ENCODE data around the gene KLHL5. TPM values are rescaled to one million over a fixed set of nuclear protein-coding genes. Genes with fewer than 3 reads are reported as not detected.

The KLHL5 gene, protein sequence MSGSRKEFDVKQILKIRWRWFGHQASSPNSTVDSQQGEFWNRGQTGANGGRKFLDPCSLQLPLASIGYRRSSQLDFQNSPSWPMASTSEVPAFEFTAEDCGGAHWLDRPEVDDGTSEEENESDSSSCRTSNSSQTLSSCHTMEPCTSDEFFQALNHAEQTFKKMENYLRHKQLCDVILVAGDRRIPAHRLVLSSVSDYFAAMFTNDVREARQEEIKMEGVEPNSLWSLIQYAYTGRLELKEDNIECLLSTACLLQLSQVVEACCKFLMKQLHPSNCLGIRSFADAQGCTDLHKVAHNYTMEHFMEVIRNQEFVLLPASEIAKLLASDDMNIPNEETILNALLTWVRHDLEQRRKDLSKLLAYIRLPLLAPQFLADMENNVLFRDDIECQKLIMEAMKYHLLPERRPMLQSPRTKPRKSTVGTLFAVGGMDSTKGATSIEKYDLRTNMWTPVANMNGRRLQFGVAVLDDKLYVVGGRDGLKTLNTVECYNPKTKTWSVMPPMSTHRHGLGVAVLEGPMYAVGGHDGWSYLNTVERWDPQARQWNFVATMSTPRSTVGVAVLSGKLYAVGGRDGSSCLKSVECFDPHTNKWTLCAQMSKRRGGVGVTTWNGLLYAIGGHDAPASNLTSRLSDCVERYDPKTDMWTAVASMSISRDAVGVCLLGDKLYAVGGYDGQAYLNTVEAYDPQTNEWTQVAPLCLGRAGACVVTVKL
- 1 to 10 TPM; 6.6 to 6.8 TPM for total RNA-seq

DNA sequence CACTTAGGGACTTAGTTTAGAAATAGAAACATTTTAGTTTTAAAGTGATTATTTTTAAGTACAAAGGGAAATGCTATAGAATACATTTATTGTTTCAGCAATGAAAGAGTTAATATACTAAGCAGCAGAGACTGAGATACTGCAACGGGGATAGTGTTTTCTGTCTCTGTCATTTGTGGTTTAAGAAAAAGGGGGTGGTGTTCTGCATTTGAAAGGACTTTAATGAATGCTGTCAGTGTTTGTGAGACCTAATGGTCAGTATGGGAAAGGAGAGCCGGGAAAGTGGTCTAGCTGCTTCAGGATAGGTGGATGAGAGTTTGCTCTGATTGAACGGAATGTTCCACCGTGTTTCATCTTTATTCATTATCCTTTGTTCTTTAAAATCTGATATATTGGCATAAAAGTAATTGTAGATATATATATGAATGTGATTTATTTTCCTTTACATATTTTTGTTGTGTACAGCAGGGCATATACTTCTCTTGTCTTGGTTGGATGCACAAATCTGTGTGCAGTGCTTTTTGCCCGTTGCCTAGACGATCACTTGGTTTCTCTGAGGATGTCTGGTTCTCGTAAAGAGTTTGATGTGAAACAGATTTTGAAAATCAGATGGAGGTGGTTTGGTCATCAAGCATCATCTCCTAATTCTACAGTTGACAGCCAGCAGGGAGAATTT, at the start of gene KLHL5:
Gene KLHL5, plus strand, starts transcription at position 139 of the 676 bp plus-strand sequence. Its CDS starts 421 bp downstream, at position 560.
- no peak for DNase-seq
- ChIA-PET POLR2A (no interaction called here), CTCF (no interaction called here)
- no peak for ATAC-seq
- H3K4me3 Mint-ChIP-seq = no peak within 1 kb of the TSS
- peaks cover 8% of the 10 kb centered on the region for H3K4me1 Mint-ChIP-seq (ENCODE audit: low read depth)
- intact Hi-C loops (cut with micrococcal nuclease) = no loop called here
- no peak within 1 kb of the TSS for H3K27ac Mint-ChIP-seq
- no peaks in the 10 kb centered on the region for H3K27me3 Mint-ChIP-seq
- H3K36me3 Mint-ChIP-seq (ENCODE audit: low read depth) = no peaks in the 10 kb centered on the region
- TF ChIP-seq, protein P1, sequence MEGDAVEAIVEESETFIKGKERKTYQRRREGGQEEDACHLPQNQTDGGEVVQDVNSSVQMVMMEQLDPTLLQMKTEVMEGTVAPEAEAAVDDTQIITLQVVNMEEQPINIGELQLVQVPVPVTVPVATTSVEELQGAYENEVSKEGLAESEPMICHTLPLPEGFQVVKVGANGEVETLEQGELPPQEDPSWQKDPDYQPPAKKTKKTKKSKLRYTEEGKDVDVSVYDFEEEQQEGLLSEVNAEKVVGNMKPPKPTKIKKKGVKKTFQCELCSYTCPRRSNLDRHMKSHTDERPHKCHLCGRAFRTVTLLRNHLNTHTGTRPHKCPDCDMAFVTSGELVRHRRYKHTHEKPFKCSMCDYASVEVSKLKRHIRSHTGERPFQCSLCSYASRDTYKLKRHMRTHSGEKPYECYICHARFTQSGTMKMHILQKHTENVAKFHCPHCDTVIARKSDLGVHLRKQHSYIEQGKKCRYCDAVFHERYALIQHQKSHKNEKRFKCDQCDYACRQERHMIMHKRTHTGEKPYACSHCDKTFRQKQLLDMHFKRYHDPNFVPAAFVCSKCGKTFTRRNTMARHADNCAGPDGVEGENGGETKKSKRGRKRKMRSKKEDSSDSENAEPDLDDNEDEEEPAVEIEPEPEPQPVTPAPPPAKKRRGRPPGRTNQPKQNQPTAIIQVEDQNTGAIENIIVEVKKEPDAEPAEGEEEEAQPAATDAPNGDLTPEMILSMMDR (IDR thresholded peaks at IDR 0.05) = no peak
- H3K9me3 Mint-ChIP-seq = no peaks in the 10 kb centered on the region

DNA sequence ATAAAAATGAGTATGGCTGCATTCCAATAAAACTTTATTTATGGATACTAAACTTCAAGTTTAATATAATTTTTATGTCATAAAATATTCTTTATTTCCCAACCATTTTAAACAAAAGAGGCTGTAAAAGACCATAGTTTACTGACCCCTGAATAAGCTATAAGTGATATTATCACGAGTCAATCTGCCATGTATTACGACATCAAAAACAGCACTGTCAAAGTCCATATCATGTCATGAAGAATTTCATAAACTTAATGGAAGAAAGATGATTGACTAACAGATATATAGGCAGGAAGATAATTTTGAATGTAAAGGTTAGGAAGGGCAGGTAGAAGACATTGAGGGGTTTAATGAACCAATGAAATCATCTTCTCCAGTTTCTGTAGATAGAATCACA, 48.0 kb upstream of the KLHL5 start:
- DNase-seq = no peak
- H3K9me3 Mint-ChIP-seq = peaks cover 24% of the 10 kb centered on the region
- ChIA-PET CTCF (interaction anchor here (1.6 kb wide), 1 partner anchor 17 kb away, joined by 3 read pairs; no protein-coding TSS in a partner anchor), POLR2A (no interaction called here)
- ATAC-seq = no peak
- intact Hi-C loops (cut with micrococcal nuclease) = no loop called here
- H3K4me3 Mint-ChIP-seq = no peak overlapping the region
- H3K27me3 Mint-ChIP-seq = no peaks in the 10 kb centered on the region
- H3K36me3 Mint-ChIP-seq (ENCODE audit: low read depth) = peaks cover 25% of the 10 kb centered on the region
- H3K4me1 Mint-ChIP-seq (ENCODE audit: low read depth) = peaks cover 7% of the 10 kb centered on the region
- TF ChIP-seq, protein P1 (IDR thresholded peaks at IDR 0.05) = no peak
- no peak overlapping the region for H3K27ac Mint-ChIP-seq

DNA sequence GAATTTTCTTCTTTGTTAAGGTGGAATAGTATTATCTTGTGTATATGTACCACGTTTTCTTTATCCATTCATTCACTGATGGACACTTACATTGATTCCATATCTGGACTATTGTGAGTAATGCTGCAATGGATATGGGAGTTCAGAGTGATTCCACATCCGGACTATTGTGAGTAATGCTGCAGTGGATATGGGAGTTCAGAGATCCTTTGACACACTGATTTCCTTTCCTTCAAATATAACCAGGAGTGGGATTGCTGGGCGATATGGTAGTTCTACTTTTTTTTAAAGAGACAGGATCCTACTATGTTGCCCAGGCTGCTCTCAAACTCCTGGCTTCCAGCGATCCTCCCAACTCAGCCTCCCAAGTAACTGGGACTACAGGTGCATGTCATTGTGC, 41.9 kb upstream of the KLHL5 start:
- DNase-seq = no peak
- intact Hi-C loops (cut with micrococcal nuclease) = no loop called here
- CTCF ChIA-PET = no interaction called here
- H3K36me3 Mint-ChIP-seq (ENCODE audit: low read depth) = peaks cover 34% of the 10 kb centered on the region
- peaks cover 24% of the 10 kb centered on the region for H3K9me3 Mint-ChIP-seq
- TF ChIP-seq, protein P1 (IDR thresholded peaks at IDR 0.05) = no peak
- H3K27me3 Mint-ChIP-seq = no peaks in the 10 kb centered on the region
- H3K4me1 Mint-ChIP-seq (ENCODE audit: low read depth) = peaks cover 3% of the 10 kb centered on the region
- ATAC-seq = no peak
- no peak overlapping the region for H3K4me3 Mint-ChIP-seq
- POLR2A ChIA-PET = no interaction called here
- H3K27ac Mint-ChIP-seq = no peak overlapping the region

DNA sequence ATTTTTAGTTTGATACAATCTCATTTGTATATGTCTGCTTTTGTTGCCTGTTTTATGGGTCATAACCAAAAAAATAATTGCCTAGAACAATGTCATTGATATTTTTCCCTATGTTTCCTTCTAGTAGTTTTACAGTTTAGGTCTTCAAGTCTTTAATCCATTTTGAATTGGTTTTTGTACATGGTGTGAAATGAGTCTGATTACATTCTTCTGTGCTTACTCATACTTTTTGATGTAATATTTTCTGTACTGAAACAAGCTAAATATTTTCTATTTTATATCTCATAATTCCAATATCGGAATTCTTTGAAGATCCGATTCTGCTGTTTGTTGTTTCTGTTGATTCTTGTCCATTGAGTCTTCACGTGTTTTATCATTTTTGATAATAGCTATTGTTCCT, 40.4 kb upstream of the KLHL5 start:
- Mint-ChIP-seq H3K4me3 (no peak overlapping the region), H3K4me1 (ENCODE audit: low read depth) (peaks cover 9% of the 10 kb centered on the region), H3K36me3 (ENCODE audit: low read depth) (peaks cover 25% of the 10 kb centered on the region), H3K9me3 (peaks cover 16% of the 10 kb centered on the region), H3K27me3 (no peaks in the 10 kb centered on the region), H3K27ac (no peak overlapping the region)
- intact Hi-C loops (cut with micrococcal nuclease) = no loop called here
- no peak for DNase-seq
- no peak for ATAC-seq
- ChIA-PET CTCF (interaction anchor here (1.2 kb wide), 1 partner anchor 128 kb away, joined by 3 read pairs; no protein-coding TSS in a partner anchor), POLR2A (no interaction called here)
- TF ChIP-seq, protein P1 (IDR thresholded peaks at IDR 0.05) = no peak
